NCI-H446 (cell line): ENCODE results near the gene LRRC36.

Experiments
- DNase-seq, 2 experiments: peaks; one replicate each; lab custom pipeline; 2025; lab: John Stamatoyannopoulos, UW

The LRRC36 gene

GRCh38 chr16:67424261-67424615, 97.6 kb downstream of the LRRC36 start:
- no peak for DNase-seq

- no peak for DNase-seq
Measured at GRCh38 chr16:67425061-67425460, 98.4 kb downstream of the LRRC36 start.

- DNase-seq: no peak
Measured at GRCh38 chr16:67425580-67425979, 99.0 kb downstream of the LRRC36 start.

- DNase-seq: no peak
Measured at GRCh38 chr16:67426022-67426421, 99.4 kb downstream of the LRRC36 start.

- DNase-seq: no peak
Measured at GRCh38 chr16:67426950-67427349, 100.3 kb downstream of the LRRC36 start.

- peak; percentile 22 to 60 for DNase-seq
Measured at GRCh38 chr16:67428146-67428731, 101.6 kb downstream of the LRRC36 start.

- DNase-seq: no peak
Measured at GRCh38 chr16:67429053-67429798, 102.6 kb downstream of the LRRC36 start.

- DNase-seq: no peak
Measured at GRCh38 chr16:67429799-67430503, 103.3 kb downstream of the LRRC36 start.

- no peak for DNase-seq
Measured at GRCh38 chr16:67430504-67430976, 103.9 kb downstream of the LRRC36 start.

GRCh38 chr16:67430977-67431774, 104.6 kb downstream of the LRRC36 start, which contains the start of gene HSD11B2:
Gene HSD11B2 (plus strand): TSS chr16:67431121. CDS start chr16:67431249, 128 bp downstream.
- DNase-seq: no peak

- DNase-seq: no peak
Measured at GRCh38 chr16:67431775-67432505, 105.3 kb downstream of the LRRC36 start.

- DNase-seq: no peak
Measured at GRCh38 chr16:67432506-67432890, 105.9 kb downstream of the LRRC36 start.

- no peak for DNase-seq
Measured at GRCh38 chr16:67433131-67433719, 106.6 kb downstream of the LRRC36 start.
